Panc1 (cell line): ENCODE measurements around the gene EIF5AL1.

ENCODE experiments used
- POLR2AphosphoS5 ChIP-seq: IDR thresholded peaks from 2 replicates; pipeline ENCODE4 v1.6.1; 2012; ENCODE audit warnings: mild to moderate bottlenecking, low read depth, low read length, moderate library complexity
- SIN3A ChIP-seq: IDR thresholded peaks from 2 replicates; pipeline ENCODE4 v1.6.1; 2012; ENCODE audit warnings: low read depth, mild to moderate bottlenecking, low read length, moderate library complexity, borderline replicate concordance; ENCODE audit not compliant: insufficient read depth
- TCF7L2 ChIP-seq: IDR thresholded peaks from 2 replicates; pipeline ENCODE4 v1.6.1; 2011; ENCODE audit warnings: mild to moderate bottlenecking, low read depth, low read length, inconsistent platforms
- TF ChIP-seq, protein P1 (sequence below): fragments of 450-650 bp; IDR thresholded peaks from 2 replicates; pipeline ENCODE4 v1.5.1; 2017; ENCODE audit warnings: mild to moderate bottlenecking
- TF ChIP-seq, protein P2 (sequence below), 2 experiments: IDR thresholded peaks; 2 replicates each; pipeline ENCODE4 v1.6.1; 2011 to 2012; ENCODE audit warnings: low read depth in 2 of 2, control low read depth in 1 of 2, low read length in 1 of 2, mild to moderate bottlenecking in 1 of 2, moderate library complexity in 1 of 2; ENCODE audit not compliant: insufficient read depth in 1 of 2

DNA sequence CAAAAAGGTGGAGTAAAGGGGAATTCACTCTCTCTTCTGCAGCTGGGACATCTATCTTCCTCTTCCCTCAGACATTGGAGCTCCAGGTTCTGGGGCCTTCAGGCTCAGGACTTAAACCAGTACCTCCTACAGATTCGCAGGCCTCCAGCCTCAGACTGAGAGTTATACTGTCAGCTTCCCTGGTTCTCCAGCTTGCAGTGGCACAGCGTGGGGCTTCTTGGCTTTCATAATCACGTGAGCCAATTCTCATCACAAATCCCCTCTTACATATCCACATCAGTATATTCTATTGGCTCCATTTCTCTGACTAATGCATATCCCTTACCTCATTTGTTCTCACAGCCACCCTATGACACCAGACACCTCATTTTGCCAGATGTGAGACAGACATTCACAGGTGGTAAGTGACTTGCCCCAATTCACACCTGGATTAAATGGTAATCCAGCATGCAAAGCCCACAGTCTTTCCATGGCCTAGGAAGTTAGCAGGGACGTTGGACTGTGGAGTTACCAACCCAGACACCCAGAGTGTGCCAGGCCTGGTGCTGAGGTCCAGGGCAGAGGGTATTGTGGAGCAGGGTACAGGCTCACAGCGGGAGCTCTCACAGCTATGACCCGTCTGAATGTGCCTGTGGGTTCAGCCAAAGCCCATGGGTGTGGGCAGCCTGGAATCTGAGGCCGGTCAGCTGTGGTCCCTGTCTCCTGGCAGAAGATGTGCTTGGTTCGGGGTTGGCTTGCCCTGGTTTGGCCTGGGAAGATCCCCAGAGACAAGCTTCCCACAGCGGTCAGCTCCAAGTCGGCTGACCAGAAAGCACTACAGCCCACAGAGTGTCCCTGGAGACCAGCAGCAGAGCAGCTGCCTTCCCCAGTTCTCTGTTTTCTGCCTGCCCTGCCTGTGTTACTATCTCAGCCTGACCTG is 48.5 kb upstream of the EIF5AL1 start:
- TF ChIP-seq, protein P1, sequence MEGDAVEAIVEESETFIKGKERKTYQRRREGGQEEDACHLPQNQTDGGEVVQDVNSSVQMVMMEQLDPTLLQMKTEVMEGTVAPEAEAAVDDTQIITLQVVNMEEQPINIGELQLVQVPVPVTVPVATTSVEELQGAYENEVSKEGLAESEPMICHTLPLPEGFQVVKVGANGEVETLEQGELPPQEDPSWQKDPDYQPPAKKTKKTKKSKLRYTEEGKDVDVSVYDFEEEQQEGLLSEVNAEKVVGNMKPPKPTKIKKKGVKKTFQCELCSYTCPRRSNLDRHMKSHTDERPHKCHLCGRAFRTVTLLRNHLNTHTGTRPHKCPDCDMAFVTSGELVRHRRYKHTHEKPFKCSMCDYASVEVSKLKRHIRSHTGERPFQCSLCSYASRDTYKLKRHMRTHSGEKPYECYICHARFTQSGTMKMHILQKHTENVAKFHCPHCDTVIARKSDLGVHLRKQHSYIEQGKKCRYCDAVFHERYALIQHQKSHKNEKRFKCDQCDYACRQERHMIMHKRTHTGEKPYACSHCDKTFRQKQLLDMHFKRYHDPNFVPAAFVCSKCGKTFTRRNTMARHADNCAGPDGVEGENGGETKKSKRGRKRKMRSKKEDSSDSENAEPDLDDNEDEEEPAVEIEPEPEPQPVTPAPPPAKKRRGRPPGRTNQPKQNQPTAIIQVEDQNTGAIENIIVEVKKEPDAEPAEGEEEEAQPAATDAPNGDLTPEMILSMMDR = no peak
- TF ChIP-seq POLR2AphosphoS5 (no peak), TCF7L2 (no peak), SIN3A (no peak)
- TF ChIP-seq, protein P2, sequence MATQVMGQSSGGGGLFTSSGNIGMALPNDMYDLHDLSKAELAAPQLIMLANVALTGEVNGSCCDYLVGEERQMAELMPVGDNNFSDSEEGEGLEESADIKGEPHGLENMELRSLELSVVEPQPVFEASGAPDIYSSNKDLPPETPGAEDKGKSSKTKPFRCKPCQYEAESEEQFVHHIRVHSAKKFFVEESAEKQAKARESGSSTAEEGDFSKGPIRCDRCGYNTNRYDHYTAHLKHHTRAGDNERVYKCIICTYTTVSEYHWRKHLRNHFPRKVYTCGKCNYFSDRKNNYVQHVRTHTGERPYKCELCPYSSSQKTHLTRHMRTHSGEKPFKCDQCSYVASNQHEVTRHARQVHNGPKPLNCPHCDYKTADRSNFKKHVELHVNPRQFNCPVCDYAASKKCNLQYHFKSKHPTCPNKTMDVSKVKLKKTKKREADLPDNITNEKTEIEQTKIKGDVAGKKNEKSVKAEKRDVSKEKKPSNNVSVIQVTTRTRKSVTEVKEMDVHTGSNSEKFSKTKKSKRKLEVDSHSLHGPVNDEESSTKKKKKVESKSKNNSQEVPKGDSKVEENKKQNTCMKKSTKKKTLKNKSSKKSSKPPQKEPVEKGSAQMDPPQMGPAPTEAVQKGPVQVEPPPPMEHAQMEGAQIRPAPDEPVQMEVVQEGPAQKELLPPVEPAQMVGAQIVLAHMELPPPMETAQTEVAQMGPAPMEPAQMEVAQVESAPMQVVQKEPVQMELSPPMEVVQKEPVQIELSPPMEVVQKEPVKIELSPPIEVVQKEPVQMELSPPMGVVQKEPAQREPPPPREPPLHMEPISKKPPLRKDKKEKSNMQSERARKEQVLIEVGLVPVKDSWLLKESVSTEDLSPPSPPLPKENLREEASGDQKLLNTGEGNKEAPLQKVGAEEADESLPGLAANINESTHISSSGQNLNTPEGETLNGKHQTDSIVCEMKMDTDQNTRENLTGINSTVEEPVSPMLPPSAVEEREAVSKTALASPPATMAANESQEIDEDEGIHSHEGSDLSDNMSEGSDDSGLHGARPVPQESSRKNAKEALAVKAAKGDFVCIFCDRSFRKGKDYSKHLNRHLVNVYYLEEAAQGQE (IDR thresholded peaks at IDR 0.05; ENCODE audit: insufficient read depth in 1 of 2, low read depth in 2 of 2, low read length in 1 of 2) = no peak
